GM19099 (cell line): ENCODE measurements around the gene SLC25A43.

Source experiments
- POLR2A ChIP-seq: IDR thresholded peaks from 3 replicates; pipeline ENCODE4 v1.6.1; 2011; ENCODE audit warnings: low read depth; ENCODE audit not compliant: insufficient read length; ENCODE audit errors: extremely low read depth

The SLC25A43 gene

DNA sequence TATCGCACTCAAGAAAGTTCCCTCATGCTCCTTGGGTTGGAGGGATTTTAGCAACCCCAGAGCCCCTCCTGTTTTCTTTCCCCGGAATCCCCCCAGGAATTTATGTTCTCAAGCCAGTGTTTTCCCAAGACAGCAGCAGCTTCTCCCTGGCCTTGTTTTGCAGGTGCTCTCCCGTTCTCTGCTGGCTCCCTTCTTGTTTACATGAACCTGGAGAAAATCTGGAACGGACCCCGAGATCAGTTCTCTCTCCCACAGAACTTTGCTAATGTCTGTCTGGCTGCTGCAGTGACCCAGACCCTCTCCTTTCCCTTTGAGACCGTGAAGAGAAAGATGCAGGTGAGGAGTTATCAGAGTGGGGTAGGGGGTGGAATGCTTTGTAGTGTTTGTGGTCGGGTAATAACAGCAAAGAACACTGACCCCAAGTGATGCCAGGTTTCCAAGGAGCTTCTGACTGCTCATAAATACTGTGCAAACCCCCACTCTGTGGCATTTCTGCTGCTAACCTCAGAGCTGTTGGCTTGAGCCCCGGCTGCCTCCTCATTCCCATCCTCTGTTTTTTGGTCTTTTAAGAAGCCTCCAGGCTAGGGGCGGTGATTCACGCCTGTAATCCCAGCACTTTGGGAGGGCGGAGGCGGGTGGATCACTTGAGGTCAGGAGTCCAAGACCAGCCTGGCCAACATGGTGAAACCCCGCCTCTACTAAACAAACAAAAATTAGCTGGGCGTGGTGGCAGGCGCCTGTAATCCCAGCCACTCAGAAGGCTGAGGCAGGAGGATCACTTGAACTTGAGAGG lies 11.1 kb downstream of the SLC25A43 start:
- no peak for TF ChIP-seq POLR2A

DNA sequence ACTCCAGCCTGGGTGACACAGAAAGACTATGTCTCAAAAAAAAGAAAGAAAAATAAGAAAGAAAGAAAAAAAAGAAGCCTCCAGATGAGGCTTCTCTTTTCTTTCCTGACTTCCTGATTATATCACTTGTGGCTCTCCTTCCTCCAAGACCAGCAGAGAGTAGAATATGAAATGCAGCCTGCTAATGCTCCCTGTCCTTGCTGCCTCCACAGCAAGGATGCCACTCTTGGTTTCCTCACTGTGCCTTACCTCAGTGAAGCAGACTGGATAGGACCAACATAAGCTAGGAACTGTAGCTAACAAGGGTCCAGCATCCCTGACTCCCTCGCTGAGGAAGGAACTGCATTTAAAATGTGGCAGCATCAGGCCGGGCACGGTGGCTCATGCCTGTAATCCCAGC lies 11.7 kb downstream of the SLC25A43 start:
- no peak for TF ChIP-seq POLR2A

- no peak for TF ChIP-seq POLR2A
These were observed 12.8 kb downstream of the SLC25A43 start for GRCh38 chrX:119411959-119412358.

DNA sequence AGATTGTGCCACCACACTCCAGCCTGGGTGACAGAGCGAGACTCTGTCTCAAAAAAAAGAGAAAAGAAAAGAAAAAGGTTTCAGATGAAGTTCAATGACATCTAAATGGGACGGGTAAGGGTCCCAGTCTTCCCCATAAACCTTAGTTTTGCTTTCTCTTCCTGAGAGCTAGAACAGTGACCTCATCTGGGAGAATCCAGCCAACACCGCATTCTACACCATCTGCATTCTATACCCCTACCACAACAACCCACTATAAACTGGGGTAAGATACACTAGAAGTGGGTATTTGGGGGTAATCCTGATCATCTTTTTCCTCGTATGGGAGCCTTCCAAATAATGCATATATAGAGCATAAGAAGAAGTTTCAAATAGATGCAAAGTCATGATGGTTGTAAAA lies 18.2 kb downstream of the SLC25A43 start:
- no peak for TF ChIP-seq POLR2A

DNA sequence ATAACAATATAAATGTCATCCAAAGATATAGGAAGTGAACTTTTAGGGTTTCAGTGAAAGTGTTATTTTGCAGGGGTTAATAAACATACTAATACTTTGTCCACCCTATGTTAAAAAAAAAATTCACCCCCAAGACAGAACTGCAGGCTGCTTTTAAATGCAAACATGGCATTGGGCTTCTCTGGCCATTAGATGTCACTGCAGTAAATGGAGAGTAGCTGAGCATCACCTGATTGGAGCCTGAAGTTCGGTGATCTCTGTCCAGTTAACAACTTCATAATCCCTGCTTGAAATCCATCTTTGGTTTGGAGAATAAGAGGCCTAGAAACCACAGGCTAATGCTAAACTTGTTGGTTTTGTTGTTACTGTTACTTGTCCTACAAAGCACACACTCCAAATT lies 18.7 kb downstream of the SLC25A43 start:
- no peak for TF ChIP-seq POLR2A

DNA sequence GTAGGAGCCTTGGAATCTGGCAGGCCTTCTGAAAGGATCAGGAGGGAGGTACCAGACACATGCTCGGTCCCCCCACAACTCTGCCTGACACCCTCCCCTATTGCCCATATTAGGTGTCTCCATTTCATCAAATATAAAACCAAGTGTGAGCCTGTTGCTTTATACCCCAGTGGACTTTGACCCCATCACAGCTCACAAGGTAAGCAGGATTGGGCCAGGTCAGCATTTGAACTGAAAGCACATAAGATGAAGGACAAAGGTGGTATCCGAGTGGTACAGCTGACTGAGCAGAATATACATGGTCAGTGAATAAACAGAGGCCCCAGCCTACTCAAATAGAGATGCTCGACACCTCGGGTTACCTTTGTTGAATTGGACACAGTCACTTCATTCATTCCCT lies 20.0 kb downstream of the SLC25A43 start:
- TF ChIP-seq POLR2A, result no peak

DNA sequence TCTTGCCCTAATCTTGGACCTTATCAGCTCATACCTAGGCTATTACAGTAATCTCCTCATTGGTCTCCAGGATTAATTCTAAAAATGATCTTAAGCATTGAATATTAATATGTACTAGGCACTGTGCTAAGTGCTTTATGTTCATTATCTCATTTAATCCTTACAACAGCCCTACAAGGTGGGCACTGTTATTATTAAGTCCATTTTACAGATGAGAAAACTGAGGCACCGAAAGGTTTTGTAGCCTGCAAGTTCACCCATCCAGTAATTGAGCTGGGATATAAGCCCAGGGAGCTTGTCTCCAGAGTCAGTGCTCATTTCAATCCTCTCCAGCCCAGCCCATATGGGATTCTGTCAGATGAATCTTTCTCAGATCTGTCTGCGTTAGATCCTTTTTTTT lies 20.8 kb downstream of the SLC25A43 start:
- TF ChIP-seq POLR2A, result no peak

DNA sequence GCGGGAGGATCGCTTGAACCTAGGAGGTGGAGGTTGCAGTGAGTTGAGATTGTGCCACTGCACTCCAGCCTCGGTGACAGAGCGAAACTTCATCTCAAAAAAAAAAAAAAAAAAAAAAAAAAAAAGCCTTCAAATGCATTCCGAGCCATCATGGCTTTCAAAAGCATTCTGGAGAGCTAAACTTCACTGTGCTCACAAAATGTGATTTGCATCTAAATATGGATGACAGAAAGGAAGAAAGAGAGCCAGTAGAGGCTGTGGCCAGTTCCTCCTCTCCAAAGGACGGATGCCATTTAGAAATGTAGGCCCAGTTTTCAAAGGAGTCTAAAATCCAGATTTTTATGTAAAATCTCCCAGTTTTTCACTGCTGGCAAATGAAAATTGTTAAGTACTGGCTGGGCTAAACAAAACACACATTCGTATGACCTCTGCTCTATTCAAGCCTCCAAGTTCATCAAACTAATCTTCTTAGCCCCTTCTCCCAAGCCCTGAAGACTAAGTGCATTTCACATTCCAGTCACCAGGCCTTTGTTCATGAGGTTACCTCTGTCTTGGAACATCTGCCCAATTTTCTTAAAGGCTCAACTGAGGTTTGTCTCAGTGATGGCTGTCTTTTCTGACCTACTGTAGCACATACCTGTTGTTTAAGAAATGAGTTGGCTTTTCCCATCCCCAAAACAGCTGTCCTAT lies 22.0 kb downstream of the SLC25A43 start:
- no peak for TF ChIP-seq POLR2A

DNA sequence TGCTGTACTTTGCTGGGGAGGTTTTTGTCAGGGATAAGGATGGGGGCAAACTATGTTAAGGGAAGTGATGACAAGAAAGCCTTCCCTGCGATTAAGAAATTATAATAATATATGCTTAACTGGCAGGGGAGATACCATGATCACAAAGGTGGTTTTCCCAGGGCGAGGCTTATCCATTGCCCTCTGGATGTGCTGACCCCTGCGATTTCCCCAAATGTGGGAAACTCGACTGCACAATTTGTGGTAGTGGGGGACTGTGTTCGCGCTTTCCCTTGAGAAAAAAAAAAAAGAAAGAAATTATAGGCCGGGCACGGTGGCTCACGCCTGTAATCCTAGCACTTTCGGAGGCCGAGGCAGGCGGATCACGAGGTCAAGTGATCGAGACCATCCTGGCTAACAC lies 24.5 kb downstream of the SLC25A43 start:
- TF ChIP-seq POLR2A, result peak; percentile 57

- TF ChIP-seq POLR2A, result no peak
These were observed 25.9 kb downstream of the SLC25A43 start for GRCh38 chrX:119424999-119425398.

DNA sequence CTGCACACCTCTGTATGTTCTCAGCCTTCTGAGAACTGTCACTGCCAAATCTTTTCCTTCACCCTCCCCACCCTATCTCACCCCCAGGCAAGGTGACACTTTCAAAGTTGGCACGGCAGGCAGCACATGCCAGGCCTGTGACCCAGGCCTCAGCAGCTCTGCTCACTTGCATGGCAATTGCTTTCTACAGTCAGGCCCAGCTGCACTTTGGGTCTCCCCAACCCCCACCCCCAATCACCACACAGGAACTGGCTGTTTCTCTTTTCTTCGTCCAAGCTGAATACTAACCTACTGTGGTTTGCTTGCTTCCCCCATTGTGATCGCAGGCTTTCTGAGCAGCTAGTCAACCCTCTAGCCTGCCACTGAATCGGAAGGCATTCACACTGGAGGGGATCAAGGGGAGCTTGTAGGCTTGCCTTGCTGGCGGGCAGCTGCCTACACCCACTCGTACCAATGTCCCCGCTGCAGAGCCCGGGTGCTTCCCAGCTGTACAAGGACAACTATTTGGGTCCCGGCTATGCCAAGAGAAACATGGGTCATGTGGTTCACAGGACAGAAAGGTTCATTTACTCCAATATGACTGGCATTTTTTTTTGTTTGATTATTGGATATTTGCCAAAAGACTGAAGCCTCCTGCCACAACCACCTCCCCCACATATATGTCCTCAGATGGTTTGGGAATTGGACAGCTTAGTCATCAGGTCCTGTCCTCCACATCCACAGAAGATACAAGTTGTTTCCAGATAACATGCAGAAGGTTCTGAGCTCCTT lies 28.1 kb downstream of the SLC25A43 start:
- TF ChIP-seq POLR2A, result no peak

- TF ChIP-seq POLR2A, result no peak
These were observed 28.7 kb downstream of the SLC25A43 start for GRCh38 chrX:119427795-119428185.

DNA sequence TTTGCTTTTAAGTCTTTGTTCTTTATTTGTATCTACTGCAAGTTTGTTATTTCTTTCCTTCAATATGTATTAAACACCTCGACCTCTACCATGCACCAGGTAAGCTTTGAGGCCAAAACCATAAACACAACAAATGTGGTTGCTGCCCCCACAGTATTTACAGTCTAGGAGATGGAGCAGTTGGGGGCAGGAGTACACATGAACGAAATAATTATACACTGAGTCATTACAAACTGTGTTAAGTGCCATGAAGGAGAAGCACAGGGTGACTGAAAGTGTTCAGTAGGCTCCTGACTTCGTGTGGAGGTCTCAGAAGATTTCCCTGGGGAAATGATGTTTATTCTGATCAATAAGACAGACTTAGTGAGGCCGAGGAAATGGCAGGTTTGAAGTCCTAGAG lies 30.3 kb downstream of the SLC25A43 start:
- no peak for TF ChIP-seq POLR2A

DNA sequence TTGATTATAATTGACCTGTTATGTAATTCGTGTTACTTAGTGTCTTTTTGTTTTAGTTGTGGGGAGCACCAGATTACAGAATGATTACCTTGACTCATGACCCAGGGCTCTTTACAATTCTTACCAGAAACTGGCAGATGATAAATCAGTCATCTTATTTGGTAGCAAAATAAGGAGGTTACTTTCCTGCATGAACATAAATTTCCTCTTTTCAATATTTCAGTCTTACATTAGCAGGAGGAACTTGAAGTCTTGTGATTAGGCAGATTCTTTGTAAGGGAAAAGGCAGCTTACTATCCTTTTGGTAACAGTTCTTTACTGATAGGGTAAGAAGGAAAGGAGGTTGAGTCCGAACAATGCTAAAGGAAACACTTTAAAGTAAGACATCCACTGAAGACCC lies 43.1 kb downstream of the SLC25A43 start:
- TF ChIP-seq POLR2A, result no peak

DNA sequence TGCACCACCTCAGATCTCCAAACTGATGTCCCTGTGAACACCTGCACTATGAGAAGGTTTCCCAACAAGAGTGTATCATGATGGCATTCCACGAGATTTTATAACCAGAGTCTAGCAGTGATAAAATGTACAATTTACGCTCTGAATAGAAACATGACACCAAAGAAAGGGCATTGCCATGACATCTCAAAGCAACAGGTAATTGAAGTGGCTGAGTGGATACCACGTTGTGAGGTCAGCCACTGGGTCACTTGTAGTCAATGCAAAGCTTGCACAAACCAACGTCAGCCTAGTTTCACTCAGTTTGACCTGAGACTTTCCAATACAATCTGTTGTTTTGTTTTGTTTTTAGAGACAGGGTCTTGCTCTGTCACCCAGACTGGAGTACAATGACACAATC lies 54.1 kb downstream of the SLC25A43 start:
- TF ChIP-seq POLR2A, result no peak

GRCh38 chrX:119455264-119455663 lies 56.1 kb downstream of the SLC25A43 start:
- no peak for TF ChIP-seq POLR2A
